ENCODE measurements around the gene ZMIZ1.
"Not testable (repeated sequence)": the region's sequence is repeated elsewhere in the genome, so short reads cannot be mapped to it uniquely, and the experiment has no call there.

The ZMIZ1 gene

DNA sequence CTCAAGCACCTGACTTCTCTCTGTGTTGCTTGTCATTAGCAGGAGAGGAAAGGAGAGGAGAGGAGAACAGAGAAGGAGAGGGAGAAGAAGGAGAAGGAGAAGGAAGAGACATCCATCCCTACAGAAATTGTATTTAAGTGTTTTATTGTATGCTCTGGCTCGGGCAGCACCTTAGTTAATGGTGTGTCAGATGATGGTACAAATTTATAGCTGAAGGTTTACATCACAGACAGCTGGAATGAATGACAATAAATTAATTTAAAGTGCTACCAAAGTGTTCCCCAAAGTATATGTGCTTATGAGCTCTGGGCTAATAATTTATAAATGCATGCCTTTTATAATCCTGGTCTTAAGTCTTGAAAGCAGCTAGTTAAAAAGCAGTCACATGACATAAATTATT is 38.1 kb upstream of the ZMIZ1 start:
- no peak for DNase-seq

GRCh38 chr10:79031723-79032122 is 37.0 kb upstream of the ZMIZ1 start:
- no peak for DNase-seq

DNA sequence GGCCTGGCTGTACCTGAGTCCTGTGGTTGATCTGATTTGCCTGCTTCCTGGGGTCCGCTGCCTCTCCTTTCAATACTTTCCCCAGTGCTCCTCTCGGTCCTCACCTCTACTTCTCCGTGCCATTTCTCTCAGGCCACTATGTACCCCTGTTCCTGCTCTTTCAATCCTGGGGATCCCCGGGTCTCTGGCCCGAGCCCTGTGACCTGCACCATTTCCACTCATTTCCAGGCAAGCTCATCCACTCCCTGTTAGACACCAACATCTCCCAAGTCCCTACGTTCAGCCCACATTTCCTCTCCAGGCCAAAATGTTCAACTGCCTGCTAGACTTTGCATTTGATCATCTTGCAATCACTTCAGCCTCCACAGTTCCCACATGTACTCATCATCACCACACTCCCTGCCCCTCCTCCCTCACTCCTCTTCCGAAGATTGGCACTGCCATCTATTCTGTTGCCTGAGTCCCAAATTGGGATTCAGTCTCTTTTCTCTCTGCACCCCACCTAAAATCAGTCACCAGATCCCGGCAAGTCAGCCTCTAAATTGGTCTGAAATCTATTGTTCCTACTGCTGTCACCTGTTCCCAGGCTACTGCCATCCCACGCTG is 34.4 kb upstream of the ZMIZ1 start:
- no peak for DNase-seq

GRCh38 chr10:79036416-79036815 is 32.4 kb upstream of the ZMIZ1 start:
- DNase-seq, result not testable (repeated sequence)

- no peak for DNase-seq
Measured at GRCh38 chr10:79038104-79038840, 30.5 kb upstream of the ZMIZ1 start.

GRCh38 chr10:79038841-79039201 is 29.9 kb upstream of the ZMIZ1 start:
- no peak for DNase-seq

DNA sequence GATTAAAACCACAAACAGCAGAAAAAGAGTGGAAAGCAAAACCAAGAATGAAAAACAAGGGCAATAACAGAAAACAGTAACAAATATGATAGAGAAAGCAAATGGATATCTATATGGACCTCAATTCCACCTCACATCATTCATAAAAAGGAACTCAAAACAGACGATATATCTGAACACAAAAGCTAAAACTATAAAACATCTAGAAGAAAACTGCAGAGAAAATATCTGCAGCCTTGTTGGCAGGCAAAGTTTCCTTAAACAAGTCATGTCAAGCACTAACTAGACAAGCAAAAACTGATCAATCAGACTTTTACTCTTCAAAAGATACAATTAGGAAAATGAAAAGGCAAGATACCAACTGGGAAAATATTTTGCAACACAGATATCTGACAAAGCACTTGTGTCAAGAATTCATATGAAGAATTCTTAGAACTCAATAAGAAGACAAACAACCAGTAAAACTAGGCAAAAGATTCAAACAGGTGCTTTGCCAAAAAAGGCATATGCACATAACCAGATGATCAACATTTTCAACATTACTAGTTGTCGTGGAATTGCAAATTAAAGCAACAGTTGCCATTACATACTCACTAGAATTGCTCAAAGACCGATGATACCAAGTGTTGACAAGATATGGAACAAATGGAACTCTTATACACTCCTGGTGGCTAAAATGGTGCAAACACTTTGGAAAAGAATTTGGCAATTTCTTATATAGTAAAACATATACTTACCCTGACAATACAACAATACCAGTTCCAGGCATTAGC is 25.9 kb upstream of the ZMIZ1 start:
- DNase-seq, result no peak

GRCh38 chr10:79044036-79044632 is 24.6 kb upstream of the ZMIZ1 start:
- no peak for DNase-seq

DNA sequence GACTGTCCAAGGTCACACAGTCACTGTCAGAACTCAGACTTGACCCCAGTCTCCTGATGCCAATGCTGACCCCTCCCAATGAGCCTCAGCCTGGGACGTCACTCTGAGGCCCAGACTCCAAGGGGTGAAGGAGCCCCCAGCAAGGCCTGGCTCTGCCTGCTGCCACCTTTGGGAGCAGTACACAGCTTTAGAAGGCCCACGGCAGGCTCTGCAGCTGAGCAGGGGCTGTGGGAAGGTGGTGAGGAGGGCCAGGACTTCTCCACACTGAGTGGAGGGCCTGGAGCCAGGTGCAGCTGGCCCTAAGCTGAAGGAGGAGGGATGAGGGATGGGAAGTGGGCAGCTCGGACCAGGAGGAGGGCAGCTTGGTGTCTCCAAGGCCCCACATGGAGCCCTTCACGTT is 23.9 kb upstream of the ZMIZ1 start:
- no peak for DNase-seq

DNA sequence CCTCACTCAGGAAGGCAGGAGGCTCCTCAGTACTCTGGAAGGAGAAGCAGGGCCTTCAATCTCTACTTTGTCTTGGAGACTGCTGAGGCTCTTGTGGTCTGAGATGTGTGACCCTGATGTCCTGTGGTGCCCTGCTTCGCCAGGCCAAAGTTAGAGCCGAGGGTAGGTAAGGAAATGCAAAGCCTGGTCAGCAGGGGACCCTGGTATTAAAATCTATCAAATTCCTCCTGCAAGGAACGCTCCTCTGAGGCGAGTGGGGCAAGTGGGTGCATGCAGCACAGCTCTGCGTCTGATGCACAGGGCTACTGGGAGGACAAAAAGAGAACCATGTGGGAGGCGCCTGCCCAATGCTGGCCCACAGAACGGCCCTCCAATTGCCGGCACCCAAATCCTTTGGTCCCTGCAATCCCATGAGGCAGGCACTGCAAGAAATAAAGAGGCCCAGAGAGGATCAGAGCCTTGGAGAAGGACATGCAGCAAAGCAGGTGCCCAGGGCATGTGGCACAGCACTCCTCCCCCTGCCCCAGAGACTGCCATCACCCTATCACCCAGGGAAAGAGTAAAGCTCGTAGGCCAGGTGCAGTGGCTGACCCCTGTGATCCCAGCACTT is 23.1 kb upstream of the ZMIZ1 start:
- DNase-seq, result no peak

DNA sequence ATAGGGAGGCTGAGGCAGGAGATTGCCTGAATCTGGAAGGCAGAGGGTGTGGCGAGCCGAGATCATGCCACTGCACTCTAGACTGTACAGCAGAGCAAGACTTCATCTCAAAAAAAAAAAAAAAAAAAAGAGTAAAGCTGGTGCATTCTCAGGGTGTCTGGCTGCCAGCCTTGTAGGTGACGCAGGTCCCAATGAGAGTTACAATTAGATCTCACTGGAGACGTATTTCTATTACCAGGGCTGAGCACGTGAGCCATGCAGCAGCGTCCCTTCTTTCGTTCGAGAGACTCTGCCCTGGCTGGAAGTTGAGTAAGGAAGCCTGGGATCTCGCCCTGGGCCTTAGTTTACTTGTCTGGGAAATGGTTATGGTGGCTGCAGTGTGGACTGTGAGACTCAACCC is 22.4 kb upstream of the ZMIZ1 start:
- DNase-seq, result no peak

DNA sequence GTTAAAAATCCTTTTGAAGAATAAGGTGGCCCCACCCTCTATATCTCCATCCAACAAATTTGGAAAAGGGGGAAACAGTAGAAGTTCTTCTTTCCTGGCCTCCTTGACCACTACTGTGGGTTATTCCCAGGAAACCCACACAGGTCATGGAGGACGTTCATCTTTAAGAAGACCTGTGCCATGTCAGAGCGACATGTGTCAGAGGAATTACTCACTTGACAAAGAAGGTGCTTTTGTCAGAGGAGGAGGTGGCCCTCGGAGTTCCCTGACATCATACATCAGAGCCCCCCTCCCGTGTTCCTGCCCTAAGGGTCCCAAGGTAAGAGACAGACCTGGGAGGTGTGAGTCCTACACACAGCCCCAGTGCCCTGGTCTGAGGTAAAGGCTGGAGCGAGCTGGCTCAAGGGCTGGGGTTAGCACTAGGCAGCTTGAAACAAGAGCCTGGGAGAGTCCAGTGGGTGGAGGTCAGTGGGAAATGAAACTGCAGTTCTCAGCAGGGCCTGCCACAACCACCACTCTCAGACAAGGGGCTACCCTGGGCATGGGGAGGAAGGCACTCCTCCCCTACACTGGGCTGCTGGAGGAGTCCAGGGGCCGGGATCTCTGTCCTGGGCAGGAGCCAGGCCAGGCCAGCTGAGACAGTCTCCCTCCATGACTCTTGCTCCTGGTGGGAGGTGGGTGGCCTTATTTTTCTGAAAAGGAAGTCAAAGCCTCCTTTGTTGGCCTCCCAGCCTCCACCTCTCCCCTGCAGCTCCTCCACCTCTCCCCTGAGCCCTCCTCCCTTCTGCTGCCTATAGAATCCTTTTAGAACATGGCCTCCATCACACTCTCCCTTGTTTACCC is 21.8 kb upstream of the ZMIZ1 start:
- no peak for DNase-seq

- no peak for DNase-seq
Measured at GRCh38 chr10:79047584-79047874, 21.2 kb upstream of the ZMIZ1 start.

GRCh38 chr10:79047875-79048638 is 20.7 kb upstream of the ZMIZ1 start:
- peak; percentile 51 to 56 for DNase-seq

GRCh38 chr10:79048639-79049550 is 19.9 kb upstream of the ZMIZ1 start:
- DNase-seq, result no peak

- DNase-seq, result no peak
Measured at GRCh38 chr10:79049931-79050895, 18.6 kb upstream of the ZMIZ1 start.

DNA sequence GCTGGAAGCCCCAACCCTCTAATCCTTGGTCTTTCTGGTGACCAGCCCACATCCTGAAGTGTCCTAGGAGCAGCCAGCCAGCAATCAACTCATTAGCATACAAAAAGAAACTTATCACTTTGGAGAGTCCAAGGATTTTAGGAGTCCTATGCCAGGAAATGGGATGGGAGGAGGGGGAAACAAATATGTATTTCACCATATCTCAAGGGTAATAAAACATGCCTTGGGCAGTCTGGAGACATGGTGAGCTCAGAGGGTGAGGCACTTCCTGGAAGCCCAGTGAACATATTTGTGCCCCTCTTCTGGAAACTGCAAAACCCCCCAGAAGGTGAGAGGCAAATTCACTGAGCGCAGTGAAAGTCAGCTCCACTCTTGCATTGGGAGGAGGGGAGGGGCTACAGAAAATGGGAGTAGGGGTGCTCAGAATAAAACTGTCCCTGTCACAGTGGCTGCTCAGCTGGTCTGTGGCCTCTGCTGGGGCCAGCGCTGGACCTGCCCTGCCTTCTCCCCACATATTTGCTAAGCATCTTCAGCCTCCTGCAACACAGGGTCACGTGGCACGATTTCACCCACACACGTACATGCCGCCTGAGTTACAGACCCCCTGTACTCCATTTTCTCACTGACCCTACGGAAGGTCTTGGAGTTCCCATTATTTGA is 17.7 kb upstream of the ZMIZ1 start:
- no peak for DNase-seq

- no peak for DNase-seq
Measured at GRCh38 chr10:79051766-79052165, 17.0 kb upstream of the ZMIZ1 start.
